ENCODE measurements around the gene FAM24A. TPM values are rescaled to one million over a fixed set of nuclear protein-coding genes. Genes with fewer than 3 reads are reported as not detected.

FAM24A gene
- total RNA-seq, 1 donor from 2014 or later = not detected

DNA sequence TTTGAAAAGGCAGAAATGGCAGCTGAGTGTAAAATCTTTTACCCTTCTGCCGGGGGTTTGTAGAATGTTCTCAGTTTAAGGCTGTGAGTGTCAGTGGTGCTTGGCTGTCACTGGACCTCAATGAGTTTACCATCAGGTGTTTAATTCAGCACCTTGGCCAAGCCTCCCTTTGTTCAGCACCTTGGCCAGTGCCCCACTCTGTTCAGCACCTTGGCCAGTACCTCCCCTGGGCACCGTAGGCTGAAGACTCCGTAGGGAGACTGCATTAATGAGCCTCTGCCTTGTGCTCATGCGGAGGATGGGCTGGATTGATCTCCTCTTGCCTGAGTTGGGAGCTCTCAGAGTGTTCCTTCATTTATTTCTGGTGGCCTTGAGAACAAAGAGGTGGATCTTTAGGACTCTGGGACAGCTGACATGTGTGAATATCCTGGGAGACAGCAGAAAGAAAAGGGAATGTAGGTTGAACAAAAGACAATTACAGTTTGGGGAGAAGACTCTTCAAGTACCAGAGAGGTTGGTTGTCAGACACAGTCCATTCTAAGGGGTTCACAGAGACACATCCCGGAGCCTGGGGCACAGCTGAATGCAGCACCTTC is 1.6 kb downstream of the FAM24A start:
- no peaks in the 10 kb centered on the region for H3K36me3 Mint-ChIP-seq (ENCODE audit: unreplicated experiment)
- peaks cover 4% of the 10 kb centered on the region for H3K9me3 Mint-ChIP-seq (ENCODE audit: unreplicated experiment)
- no peak overlapping the region for H3K4me3 Mint-ChIP-seq (ENCODE audit: unreplicated experiment)
- peaks cover 4% of the 10 kb centered on the region for H3K27me3 Mint-ChIP-seq (ENCODE audit: unreplicated experiment)
- TF ChIP-seq CTCF (IDR thresholded peaks at IDR 0.05) = no peak
- DNase-seq (ENCODE audit: extremely low spot score, unreplicated experiment) = peak; percentile 85
- H3K27ac Mint-ChIP-seq (ENCODE audit: unreplicated experiment) = no peak overlapping the region
- H3K4me1 Mint-ChIP-seq (ENCODE audit: unreplicated experiment) = no peaks in the 10 kb centered on the region

GRCh38 chr10:122915700-122916099 is 5.3 kb downstream of the FAM24A start:
- Mint-ChIP-seq H3K27ac (ENCODE audit: unreplicated experiment) (no peak overlapping the region), H3K36me3 (ENCODE audit: unreplicated experiment) (no peaks in the 10 kb centered on the region), H3K4me3 (ENCODE audit: unreplicated experiment) (no peak overlapping the region), H3K9me3 (ENCODE audit: unreplicated experiment) (peaks cover 7% of the 10 kb centered on the region), H3K27me3 (ENCODE audit: unreplicated experiment) (no peaks in the 10 kb centered on the region), H3K4me1 (ENCODE audit: unreplicated experiment) (no peaks in the 10 kb centered on the region)
- DNase-seq (ENCODE audit: extremely low spot score, unreplicated experiment) = no peak
- no peak for TF ChIP-seq CTCF (IDR thresholded peaks at IDR 0.05)

DNA sequence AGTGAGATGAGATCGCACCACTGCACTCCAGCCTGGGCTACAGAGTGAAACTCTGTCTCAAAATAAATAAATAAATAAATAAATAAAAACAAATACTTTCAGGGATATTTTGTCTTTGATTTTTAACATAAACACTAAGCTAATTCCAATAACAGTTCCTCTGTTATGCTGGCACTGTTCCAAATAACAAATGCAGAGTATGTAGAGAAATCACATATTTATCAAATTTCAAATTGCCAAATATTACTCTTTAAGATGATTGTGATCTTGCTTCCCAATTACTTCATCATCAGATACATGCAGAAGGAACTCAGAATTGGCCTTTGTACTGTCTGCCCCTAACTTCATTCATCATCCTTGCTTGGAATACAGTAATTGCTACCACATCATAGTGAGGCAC is 19.7 kb downstream of the FAM24A start:
- no peak for DNase-seq (ENCODE audit: extremely low spot score, unreplicated experiment)
- Mint-ChIP-seq H3K4me1 (ENCODE audit: unreplicated experiment) (peaks cover 17% of the 10 kb centered on the region), H3K9me3 (ENCODE audit: unreplicated experiment) (no peaks in the 10 kb centered on the region), H3K27ac (ENCODE audit: unreplicated experiment) (no peak overlapping the region), H3K4me3 (ENCODE audit: unreplicated experiment) (no peak overlapping the region), H3K36me3 (ENCODE audit: unreplicated experiment) (peaks cover 22% of the 10 kb centered on the region), H3K27me3 (ENCODE audit: unreplicated experiment) (no peaks in the 10 kb centered on the region)
- no peak for TF ChIP-seq CTCF (IDR thresholded peaks at IDR 0.05)

DNA sequence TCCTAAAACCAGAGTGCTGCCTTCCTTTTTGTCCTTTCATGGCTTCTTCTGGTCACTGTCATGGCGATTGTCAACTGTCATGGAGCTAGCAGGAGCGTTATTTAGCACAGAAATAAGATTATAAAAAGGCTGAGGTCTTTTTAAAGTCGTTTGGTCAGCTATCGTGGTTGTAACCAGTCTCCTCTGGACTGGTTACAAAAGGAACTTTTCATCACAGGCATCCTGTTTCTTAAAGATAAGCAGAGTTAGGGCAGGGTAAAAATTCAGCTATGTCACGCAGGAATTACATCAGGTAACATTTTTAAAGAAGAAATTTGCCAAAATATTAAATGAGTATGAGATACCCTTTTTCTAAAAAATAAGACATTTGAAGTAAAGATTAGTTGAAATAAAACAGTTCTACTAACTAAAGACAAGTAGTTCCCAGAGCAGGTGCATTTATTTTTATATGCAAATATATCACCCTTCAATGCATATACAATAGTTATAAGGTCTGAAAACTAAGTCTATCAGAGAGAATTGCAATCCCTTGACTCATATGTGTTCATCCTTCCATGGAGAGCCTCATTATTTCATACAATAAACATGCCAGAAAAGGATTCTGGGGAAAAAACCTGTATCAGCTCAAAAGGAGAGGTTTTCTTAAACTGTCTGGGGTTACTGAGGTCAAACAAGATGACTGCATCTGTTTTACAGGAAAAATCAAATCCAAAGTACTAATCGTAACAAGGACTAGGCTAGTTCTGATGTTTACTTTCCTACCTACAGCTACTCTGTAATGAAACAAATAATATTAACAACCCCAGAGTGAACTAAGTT is 20.9 kb downstream of the FAM24A start:
- DNase-seq (ENCODE audit: extremely low spot score, unreplicated experiment) = no peak
- peaks cover 28% of the 10 kb centered on the region for H3K36me3 Mint-ChIP-seq (ENCODE audit: unreplicated experiment)
- H3K27me3 Mint-ChIP-seq (ENCODE audit: unreplicated experiment) = no peaks in the 10 kb centered on the region
- H3K9me3 Mint-ChIP-seq (ENCODE audit: unreplicated experiment) = no peaks in the 10 kb centered on the region
- no peak for TF ChIP-seq CTCF (IDR thresholded peaks at IDR 0.05)
- peaks cover 17% of the 10 kb centered on the region for H3K4me1 Mint-ChIP-seq (ENCODE audit: unreplicated experiment)
- H3K4me3 Mint-ChIP-seq (ENCODE audit: unreplicated experiment) = no peak overlapping the region
- no peak overlapping the region for H3K27ac Mint-ChIP-seq (ENCODE audit: unreplicated experiment)

GRCh38 chr10:122939133-122939855 is 28.9 kb downstream of the FAM24A start:
- no peak for TF ChIP-seq CTCF (IDR thresholded peaks at IDR 0.05)
- Mint-ChIP-seq H3K9me3 (ENCODE audit: unreplicated experiment) (no peaks in the 10 kb centered on the region), H3K36me3 (ENCODE audit: unreplicated experiment) (peaks cover 24% of the 10 kb centered on the region), H3K4me1 (ENCODE audit: unreplicated experiment) (peaks cover 34% of the 10 kb centered on the region), H3K27me3 (ENCODE audit: unreplicated experiment) (no peaks in the 10 kb centered on the region), H3K27ac (ENCODE audit: unreplicated experiment) (peak overlapping the region; percentile 97), H3K4me3 (ENCODE audit: unreplicated experiment) (peak overlapping the region; percentile 40)
- DNase-seq (ENCODE audit: extremely low spot score, unreplicated experiment) = no peak
